ENCODE results near the gene LHPP.

GRCh38 chr10:124517461-124517860 is 55.8 kb downstream of the LHPP start:
- TF ChIP-seq CTCF (IDR thresholded peaks at IDR 0.05; ENCODE audit: insufficient read depth, low read length) (no peak), POLR2AphosphoS5 (IDR thresholded peaks at IDR 0.05; ENCODE audit: low read depth) (no peak), GABPA (IDR thresholded peaks at IDR 0.05; ENCODE audit: low read depth) (no peak), REST (IDR thresholded peaks at IDR 0.05; ENCODE audit: insufficient replicate concordance, low read depth) (no peak)
